ENCODE data around the gene TMEM201. TPM values are rescaled to one million over a fixed set of nuclear protein-coding genes. Genes with fewer than 3 reads are reported as not detected.
A peak's percentile ranks its signal among the peaks of the same experiment; 100 is the strongest.

TMEM201 gene
- total and polyA plus RNA-seq, 8 donors, result 0.61 to 7.6 (median 4.7) TPM

GRCh38 chr1:9613625-9614299 is 25.1 kb downstream of the TMEM201 start:
- 77 to 89% (median 88%) methylated on average over 11 to 17 of the region's 17 CpGs for WGBS, 5 donors
- TF ChIP-seq EP300 (IDR thresholded peaks at IDR 0.05), result no peak
- Histone ChIP-seq H3K27me3 (peaks cover 0 to 16% (median 0%) of the 10 kb centered on the region in 3 donors), H3K9me3 (no peaks in the 10 kb centered on the region), H3K4me3 (no peak overlapping the region), H3K27ac (no peak overlapping the region), H3K4me1 (peaks cover 0 to 7% (median 0%) of the 10 kb centered on the region in 4 donors), H3K36me3 (peaks cover 20 to 53% (median 51%) of the 10 kb centered on the region in 4 donors)
- intact Hi-C loops (cut with DNase I; ENCODE audit: low total_unique reads), result no loop called here
- DNase-seq, result peak in 1 of 2 donors; percentile 2

GRCh38 chr1:9615316-9616063 is 26.8 kb downstream of the TMEM201 start:
- DNase-seq, result peak; percentile 43 to 63
- no peak overlapping the region for H3K27ac ChIP-seq
- TF ChIP-seq POLR2A (IDR thresholded peaks at IDR 0.05) (no peak), POLR2AphosphoS5 (IDR thresholded peaks at IDR 0.05) (no peak), EP300 (IDR thresholded peaks at IDR 0.05) (no peak), CTCF (IDR thresholded peaks at IDR 0.05) (peak in 5 of 7 experiments; percentile 15 to 39 (median 33))
- peaks cover 11 to 36% (median 34%) of the 10 kb centered on the region in 4 donors for H3K36me3 ChIP-seq
- H3K4me1 ChIP-seq, result peaks cover 0 to 7% (median 0%) of the 10 kb centered on the region in 4 donors
- WGBS, 5 donors, result 46 to 63% (median 49%) methylated on average over 12 to 16 of the region's 16 CpGs
- H3K4me3 ChIP-seq, result no peak overlapping the region
- H3K27me3 ChIP-seq, result peaks cover 0 to 33% (median 4%) of the 10 kb centered on the region in 3 donors
- H3K9me3 ChIP-seq, result no peaks in the 10 kb centered on the region
- intact Hi-C loops (cut with DNase I; ENCODE audit: low total_unique reads), result no loop called here

GRCh38 chr1:9618909-9619679 is 30.4 kb downstream of the TMEM201 start:
- Histone ChIP-seq H3K27me3 (peaks cover 0 to 38% (median 4%) of the 10 kb centered on the region in 3 donors), H3K4me1 (peaks cover 0 to 7% (median 0%) of the 10 kb centered on the region in 4 donors), H3K9me3 (no peaks in the 10 kb centered on the region), H3K4me3 (no peak overlapping the region), H3K36me3 (peaks cover 0 to under 1% (median 0%) of the 10 kb centered on the region in 4 donors), H3K27ac (no peak overlapping the region)
- intact Hi-C loops (cut with DNase I; ENCODE audit: low total_unique reads), result no loop called here
- WGBS, 5 donors, result 78 to 84% (median 81%) methylated on average over 18 of the region's 18 CpGs
- DNase-seq, result no peak
- TF ChIP-seq CTCF (IDR thresholded peaks at IDR 0.05) (no peak), EP300 (IDR thresholded peaks at IDR 0.05) (no peak), POLR2A (IDR thresholded peaks at IDR 0.05) (no peak), POLR2AphosphoS5 (IDR thresholded peaks at IDR 0.05) (no peak)

- no peak overlapping the region for H3K27ac ChIP-seq
- TF ChIP-seq POLR2AphosphoS5 (IDR thresholded peaks at IDR 0.05) (no peak), EP300 (IDR thresholded peaks at IDR 0.05) (no peak), POLR2A (IDR thresholded peaks at IDR 0.05) (no peak), CTCF (IDR thresholded peaks at IDR 0.05) (no peak)
- H3K27me3 ChIP-seq, result peaks cover 0 to 45% (median 10%) of the 10 kb centered on the region in 3 donors
- DNase-seq, result no peak
- no peaks in the 10 kb centered on the region for H3K36me3 ChIP-seq
- H3K9me3 ChIP-seq, result no peaks in the 10 kb centered on the region
- H3K4me3 ChIP-seq, result no peak overlapping the region
- peaks cover 0 to 1% (median 0%) of the 10 kb centered on the region in 4 donors for H3K4me1 ChIP-seq
- intact Hi-C loops (cut with DNase I; ENCODE audit: low total_unique reads), result no loop called here
These were observed 32.3 kb downstream of the TMEM201 start for GRCh38 chr1:9621032-9621431.
